ENCODE data around the gene SLC26A6.

- TF ChIP-seq CTCF (IDR thresholded peaks at IDR 0.05) (no peak), POLR2A (IDR thresholded peaks at IDR 0.05) (no peak)
Observed at GRCh38 chr3:48641396-48641795, 6.1 kb upstream of the SLC26A6 start.
